B cell (primary cell): ENCODE results near the gene IL13RA1. TPM values are rescaled to one million over a fixed set of nuclear protein-coding genes. Genes with fewer than 3 reads are reported as not detected.

Experiments
- ATAC-seq: fragments of 200-7000 bp; cut with Tn5 transposase; one replicate; pipeline ENCODE4 v1.10.0; 2021; ENCODE audit warnings: low read depth, mild to moderate bottlenecking, moderate number of reproducible peaks, moderate library complexity
- CTCF ChIA-PET: fragments of 350-600 bp; sonication (Branson Sonifier 250); formaldehyde crosslinking; loops from one replicate; lab custom pipeline; 2021; ENCODE audit warnings: antibody characterized with exemption, inconsistent platforms; lab: Charles Lee
- POLR2A ChIA-PET: fragments of 350-600 bp; sonication (Branson Sonifier 250); formaldehyde crosslinking; loops from one replicate; lab custom pipeline; 2021; ENCODE audit warnings: antibody characterized with exemption; lab: Charles Lee
- DNase-seq: peaks from one replicate; pipeline ENCODE4 v3.0.0; 2013
- H2AFZ ChIP-seq: 2 replicates; pipeline ENCODE4 v1.6.1; 2012; ENCODE audit warnings: mild to moderate bottlenecking, low read depth, low read length; ENCODE audit not compliant: insufficient read depth, poor library complexity, severe bottlenecking
- H3K27ac ChIP-seq, 2 donors: 1 replicate in 1 of 2; 2 replicates in 1 of 2; pipeline ENCODE4 v1.5.1; 2012 to 2013; ENCODE audit warnings: low read length in 2 of 2, mild to moderate bottlenecking in 2 of 2, moderate library complexity in 1 of 2
- H3K27me3 ChIP-seq, 4 experiments: fragments of 200-600 bp in 1 of 4; sonication (generic) in 1 of 4; replicated peaks in 1 of 4; 1 replicate in 2 of 4; 2 replicates in 2 of 4; pipeline versions ENCODE4 v1.6.1 to v1.7.0; 2013 to 2016; ENCODE audit warnings: low read length in 3 of 4, mild to moderate bottlenecking in 2 of 4, mixed read lengths in 1 of 4, moderate library complexity in 1 of 4; ENCODE audit not compliant: insufficient read depth in 4 of 4, control insufficient read depth in 3 of 4; ENCODE audit errors: control extremely low read depth in 1 of 4
- H3K36me3 ChIP-seq, 2 experiments: replicated peaks in 1 of 2; 1 replicate in 1 of 2; 2 replicates in 1 of 2; pipeline versions ENCODE4 v1.6.1 to v1.7.1; 2013; ENCODE audit warnings: low read length in 1 of 2; ENCODE audit not compliant: insufficient read depth in 2 of 2, control insufficient read depth in 1 of 2; ENCODE audit errors: control extremely low read depth in 1 of 2, extremely low read depth in 1 of 2
- H3K4me1 ChIP-seq, 2 donors: fragments of 200-600 bp in 1 of 2; sonication (generic) in 1 of 2; 1 replicate in 1 of 2; 2 replicates in 1 of 2; pipeline versions ENCODE4 v1.5.1 to v1.6.1; 2013 to 2017; ENCODE audit warnings: low read length in 2 of 2; ENCODE audit not compliant: control insufficient read depth in 2 of 2, insufficient read depth in 2 of 2
- H3K4me2 ChIP-seq: replicated peaks from 2 replicates; pipeline ENCODE3; 2012; ENCODE audit warnings: mild to moderate bottlenecking, low read depth, low read length; ENCODE audit not compliant: poor library complexity, severe bottlenecking
- H3K4me3 ChIP-seq, 5 experiments: fragments of 200-600 bp in 1 of 5; sonication (generic) in 1 of 5; 1 replicate in 3 of 5; 2 replicates in 2 of 5; pipeline versions ENCODE4 v1.5.1 to v1.7.0; 2011 to 2016; ENCODE audit warnings: low read length in 4 of 5, mild to moderate bottlenecking in 4 of 5, low read depth in 2 of 5, control low read depth in 1 of 5, moderate library complexity in 1 of 5; ENCODE audit not compliant: insufficient read depth in 1 of 5; ENCODE audit errors: control extremely low read depth in 1 of 5, extremely low read depth in 1 of 5
- H3K79me2 ChIP-seq: fragments of 200-600 bp; sonication (generic); one replicate; pipeline ENCODE4 v1.6.0; 2016; ENCODE audit warnings: low read length; ENCODE audit not compliant: control insufficient read depth, insufficient read depth
- H3K9ac ChIP-seq: fragments of 200-600 bp; sonication (generic); 2 replicates; pipeline ENCODE4 v1.6.1; 2017; ENCODE audit warnings: mild to moderate bottlenecking, low read length, moderate library complexity
- H3K9me3 ChIP-seq, 3 donors: one replicate each; pipeline versions ENCODE4 v1.6.1 to v1.7.1; 2013; ENCODE audit warnings: low read length in 2 of 3; ENCODE audit not compliant: control insufficient read depth in 2 of 3, insufficient read depth in 1 of 3; ENCODE audit errors: control extremely low read depth in 1 of 3
- H4K20me1 ChIP-seq: 2 replicates; pipeline ENCODE4 v1.6.0; 2012; ENCODE audit warnings: mild to moderate bottlenecking, low read length; ENCODE audit not compliant: insufficient read depth, control insufficient read depth, poor library complexity, severe bottlenecking
- H3K27ac Mint-ChIP-seq: one replicate; pipeline ENCODE4 v1.8.0; 2021; ENCODE audit warnings: mixed read lengths
- H3K27me3 Mint-ChIP-seq: one replicate; pipeline ENCODE4 v1.8.0; 2021; ENCODE audit warnings: mixed read lengths
- H3K4me1 Mint-ChIP-seq: one replicate; pipeline ENCODE4 v1.8.0; 2021; ENCODE audit warnings: mixed read lengths
- H3K4me3 Mint-ChIP-seq: one replicate; pipeline ENCODE4 v1.8.0; 2021; ENCODE audit warnings: mixed read lengths
- H3K9me3 Mint-ChIP-seq: one replicate; pipeline ENCODE4 v1.8.0; 2022; ENCODE audit warnings: mixed read lengths; ENCODE audit not compliant: insufficient read depth
- EZH2 ChIP-seq: IDR thresholded peaks from 2 replicates; pipeline ENCODE4 v1.6.1; 2012; ENCODE audit warnings: borderline replicate concordance, low read depth, mild to moderate bottlenecking, moderate library complexity, low read length; ENCODE audit not compliant: insufficient read depth, poor library complexity, severe bottlenecking
- WGBS: methylation state at CpG from one replicate; pipeline ENCODE4 v1.1.5; 2013; ENCODE audit warnings: missing lambda C conversion rate; ENCODE audit not compliant: insufficient coverage; 5-methylcytosine and 5-hydroxymethylcytosine counted together
- intact Hi-C: fragments of 100-400 bp; cut with micrococcal nuclease; formaldehyde crosslinking; loops from one replicate; pipeline ENCODE4 v1.10.0; 2022
- polyA minus RNA-seq: library from RNA; depleted of rRNA, polyadenylated mRNA; stranded (reverse); fragments of >200 nt; gene quantifications from 2 replicates; pipeline ENCODE4 v1.2.3, GENCODE V29; 2012
- polyA plus RNA-seq: library from polyadenylated mRNA; depleted of rRNA; stranded (reverse); fragments of >200 nt; gene quantifications from 2 replicates; pipeline ENCODE4 v1.2.3, GENCODE V29; 2012
- total RNA-seq, 2 donors: library from RNA; stranded (reverse); fragments of 120-200 nt in 1 of 2; gene quantifications; 1 replicate in 1 of 2; 2 replicates in 1 of 2; pipeline versions ENCODE4 v1.2.3 to v1.2.4, GENCODE V29; 2013 to 2022
- TF ChIP-seq, protein P1 (sequence below): fragments of 200-600 bp; IDR thresholded peaks from one replicate; pipeline ENCODE4 v1.8.0; 2022; ENCODE audit warnings: antibody characterized with exemption, mild to moderate bottlenecking

Gene IL13RA1
- 36.1 and 36.7 TPM in 2 replicates for total RNA-seq
- 19.7 TPM for total RNA-seq (2013)
- polyA plus RNA-seq, result 7.2 and 9.2 TPM in 2 replicates
- 8.6 and 10.4 TPM in 2 replicates for polyA minus RNA-seq

DNA sequence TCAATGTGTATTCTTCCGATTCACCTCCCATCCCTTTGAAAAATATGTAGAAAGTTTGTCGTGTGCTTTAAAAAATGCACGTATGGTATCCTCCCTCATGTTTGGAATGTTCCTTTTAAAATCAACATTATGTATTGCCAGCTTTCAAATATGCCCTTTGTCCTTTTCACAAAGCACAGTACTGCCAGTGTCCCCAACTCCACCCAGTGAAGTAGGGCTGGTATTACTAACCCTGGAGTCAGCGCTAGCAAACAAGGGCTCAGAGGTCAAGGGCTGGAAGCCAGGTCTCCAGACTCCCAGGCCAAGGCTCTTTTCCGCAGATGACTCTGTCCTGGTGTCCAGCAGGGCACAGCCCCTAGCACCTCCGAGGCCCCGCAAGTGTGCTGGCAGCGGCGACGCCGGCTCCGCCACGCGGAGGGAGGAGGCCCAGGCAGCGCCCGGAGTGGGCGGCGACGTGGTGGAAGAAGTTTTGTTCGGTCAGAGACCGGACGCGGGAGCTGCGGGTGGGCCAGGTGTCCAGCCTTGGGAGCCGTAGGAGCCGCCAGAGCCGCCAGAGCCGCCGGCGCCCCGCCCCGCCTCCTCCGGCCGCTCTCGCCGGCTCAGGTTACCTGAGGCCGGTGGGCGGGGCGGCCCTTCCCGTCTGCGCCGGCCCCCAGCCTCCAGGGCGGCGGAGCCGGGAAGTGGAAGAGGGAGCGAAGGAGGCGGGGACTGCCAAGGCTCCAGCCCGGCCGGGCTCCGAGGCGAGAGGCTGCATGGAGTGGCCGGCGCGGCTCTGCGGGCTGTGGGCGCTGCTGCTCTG lies at the start of gene IL13RA1:
Gene IL13RA1 (plus strand): TSS at position 720 of the 799 bp plus-strand sequence. CDS start 33 bp downstream, at position 753.
- no peaks in the 10 kb centered on the region for H4K20me1 ChIP-seq
- DNase-seq, result peak; percentile 46
- TF ChIP-seq EZH2, result no peak
- TF ChIP-seq, protein P1, sequence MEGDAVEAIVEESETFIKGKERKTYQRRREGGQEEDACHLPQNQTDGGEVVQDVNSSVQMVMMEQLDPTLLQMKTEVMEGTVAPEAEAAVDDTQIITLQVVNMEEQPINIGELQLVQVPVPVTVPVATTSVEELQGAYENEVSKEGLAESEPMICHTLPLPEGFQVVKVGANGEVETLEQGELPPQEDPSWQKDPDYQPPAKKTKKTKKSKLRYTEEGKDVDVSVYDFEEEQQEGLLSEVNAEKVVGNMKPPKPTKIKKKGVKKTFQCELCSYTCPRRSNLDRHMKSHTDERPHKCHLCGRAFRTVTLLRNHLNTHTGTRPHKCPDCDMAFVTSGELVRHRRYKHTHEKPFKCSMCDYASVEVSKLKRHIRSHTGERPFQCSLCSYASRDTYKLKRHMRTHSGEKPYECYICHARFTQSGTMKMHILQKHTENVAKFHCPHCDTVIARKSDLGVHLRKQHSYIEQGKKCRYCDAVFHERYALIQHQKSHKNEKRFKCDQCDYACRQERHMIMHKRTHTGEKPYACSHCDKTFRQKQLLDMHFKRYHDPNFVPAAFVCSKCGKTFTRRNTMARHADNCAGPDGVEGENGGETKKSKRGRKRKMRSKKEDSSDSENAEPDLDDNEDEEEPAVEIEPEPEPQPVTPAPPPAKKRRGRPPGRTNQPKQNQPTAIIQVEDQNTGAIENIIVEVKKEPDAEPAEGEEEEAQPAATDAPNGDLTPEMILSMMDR, result no peak
- peak; percentile 52 for ATAC-seq
- no peaks in the 10 kb centered on the region for H3K9me3 ChIP-seq
- H3K4me3 ChIP-seq, result peak within 1 kb of the TSS; percentile 48 to 70 (median 56)
- peak within 1 kb of the TSS; percentile 84 for H2AFZ ChIP-seq
- Mint-ChIP-seq H3K27me3 (no peaks in the 10 kb centered on the region), H3K4me1 (peaks cover 70% of the 10 kb centered on the region), H3K4me3 (peak within 1 kb of the TSS; percentile 83), H3K9me3 (no peaks in the 10 kb centered on the region), H3K27ac (peak within 1 kb of the TSS; percentile 72)
- POLR2A ChIA-PET, result no interaction called here
- H3K27ac ChIP-seq, result peak within 1 kb of the TSS; percentile 52 to 55
- 1% methylated on average over 53 of the region's 56 CpGs for WGBS
- no peaks in the 10 kb centered on the region for H3K27me3 ChIP-seq
- no peaks in the 10 kb centered on the region for H3K79me2 ChIP-seq
- H3K9ac ChIP-seq, result peak within 1 kb of the TSS; percentile 65
- no peaks in the 10 kb centered on the region for H3K36me3 ChIP-seq
- intact Hi-C loops, result no loop called here
- H3K4me2 ChIP-seq, result peak within 1 kb of the TSS; percentile 77
- CTCF ChIA-PET, result no interaction called here
- H3K4me1 ChIP-seq, result peaks cover 51 to 75% of the 10 kb centered on the region in 2 donors

DNA sequence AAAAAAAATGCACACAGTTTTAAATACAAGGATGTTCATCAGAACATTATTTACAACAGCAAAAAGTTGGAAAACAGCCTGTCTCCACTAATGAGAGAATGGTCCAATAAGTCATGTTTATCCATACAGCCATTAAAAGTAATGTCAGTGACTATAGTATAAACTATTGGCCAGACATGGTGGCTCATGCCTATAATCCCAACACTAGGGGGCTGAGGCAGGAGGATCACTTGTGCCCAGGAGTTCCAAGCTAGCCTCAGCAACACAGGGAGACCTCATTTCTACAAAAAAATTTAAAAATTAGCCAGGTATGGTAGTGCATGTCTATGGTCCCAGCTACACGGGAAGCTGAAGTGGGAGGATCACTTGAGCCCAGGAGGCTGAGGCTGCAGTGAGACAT lies 48.1 kb upstream of the IL13RA1 start:
- CTCF ChIA-PET, result no interaction called here

More for the DNA sequence above, 48.1 kb upstream of the IL13RA1 start:
- Histone ChIP-seq H3K36me3 (peaks cover 2 to 39% of the 10 kb centered on the region in 2 experiments), H3K4me2 (no peak overlapping the region), H3K27me3 (no peaks in the 10 kb centered on the region), H3K4me1 (no peaks in the 10 kb centered on the region), H3K27ac (no peak overlapping the region), H3K9ac (no peak overlapping the region), H3K4me3 (no peak overlapping the region), H3K9me3 (no peaks in the 10 kb centered on the region), H3K79me2 (no peaks in the 10 kb centered on the region), H2AFZ (no peak overlapping the region), H4K20me1 (no peaks in the 10 kb centered on the region)
- no peak for ATAC-seq
- Mint-ChIP-seq H3K4me1 (peaks cover 6% of the 10 kb centered on the region), H3K9me3 (no peaks in the 10 kb centered on the region), H3K27me3 (no peaks in the 10 kb centered on the region), H3K4me3 (no peak overlapping the region), H3K27ac (peak overlapping the region; percentile 32)
- POLR2A ChIA-PET, result no interaction called here
- TF ChIP-seq EZH2, result no peak
- WGBS, result no CpG with 5 or more reads among the region's 1 CpG
- DNase-seq, result no peak
- intact Hi-C loops, result no loop called here
